A673 (cell line): ENCODE results near the gene SH2B3. TPM values are rescaled to one million over a fixed set of nuclear protein-coding genes. Genes with fewer than 3 reads are reported as not detected.
"Not testable (repeated sequence)": the region's sequence is repeated elsewhere in the genome, so short reads cannot be mapped to it uniquely, and the experiment has no call there.

Source experiments
- BruUV-seq: library from RNA; stranded (reverse); fragments of 400-500 nt; replicated peaks from 2 replicates; lab custom pipeline; 2021; lab: Mats Ljungman, UMichigan
- CTCF ChIA-PET: fragments of 300-600 bp; sonication (Branson Sonifier 250); formaldehyde crosslinking; loops from one replicate; lab custom pipeline; 2022; ENCODE audit warnings: antibody characterized with exemption; lab: Charles Lee
- POLR2A ChIA-PET: fragments of 300-600 bp; sonication (Branson Sonifier 250); formaldehyde crosslinking; loops from one replicate; lab custom pipeline; 2022; ENCODE audit warnings: antibody characterized with exemption; ENCODE audit not compliant: low non-redundant PET; lab: Charles Lee
- DNase-seq: peaks from one replicate; pipeline ENCODE4 v3.0.0-alpha.2; 2015; ENCODE audit warnings: low spot score
- H3K27ac ChIP-seq: fragments of 200-600 bp; sonication (generic); 2 replicates; pipeline ENCODE4 v1.5.1; 2016; ENCODE audit warnings: mixed run types, low read depth, mild to moderate bottlenecking, mixed read lengths, antibody characterized with exemption, low read length; ENCODE audit not compliant: poor library complexity, severe bottlenecking
- H3K27me3 ChIP-seq: fragments of 200-600 bp; sonication (generic); replicated peaks from 2 replicates; pipeline ENCODE4 v1.6.1; 2017; ENCODE audit warnings: mixed run types, low read depth, mild to moderate bottlenecking, mixed read lengths, antibody characterized with exemption, low read length; ENCODE audit not compliant: insufficient read depth, poor library complexity
- H3K36me3 ChIP-seq: fragments of 200-600 bp; sonication (generic); 2 replicates; pipeline ENCODE4 v1.6.1; 2016; ENCODE audit warnings: mixed run types, mild to moderate bottlenecking, mixed read lengths, antibody characterized with exemption, low read length; ENCODE audit not compliant: insufficient read depth, poor library complexity, severe bottlenecking
- H3K4me1 ChIP-seq: fragments of 200-600 bp; sonication (generic); 2 replicates; pipeline ENCODE4 v1.6.1; 2017; ENCODE audit warnings: mixed run types, mild to moderate bottlenecking, mixed read lengths, antibody characterized with exemption, low read length; ENCODE audit not compliant: insufficient read depth, poor library complexity, severe bottlenecking
- H3K4me3 ChIP-seq: fragments of 200-600 bp; sonication (generic); 2 replicates; pipeline ENCODE4 v1.5.1; 2016; ENCODE audit warnings: low read depth, mixed run types, mild to moderate bottlenecking, mixed read lengths, low read length; ENCODE audit not compliant: poor library complexity, severe bottlenecking
- H3K9me3 ChIP-seq: fragments of 200-600 bp; sonication (generic); 2 replicates; pipeline ENCODE4 v1.6.1; 2016; ENCODE audit warnings: mixed run types, low read depth, mild to moderate bottlenecking, mixed read lengths, antibody characterized with exemption, low read length; ENCODE audit not compliant: poor library complexity, severe bottlenecking
- CTCF ChIP-seq: fragments of 300-800, 200-600 bp; sonication (generic); conservative IDR thresholded peaks from 2 replicates; pipeline ENCODE4 v1.5.1; 2017; ENCODE audit warnings: low read depth, mild to moderate bottlenecking, antibody characterized with exemption, low read length, moderate library complexity, mixed read lengths
- EZH2 ChIP-seq: fragments of 200-600 bp; sonication (generic); IDR thresholded peaks from 2 replicates; pipeline ENCODE4 v1.6.1; 2017; ENCODE audit warnings: borderline replicate concordance, low read depth, mild to moderate bottlenecking, mixed read lengths, antibody characterized with exemption, low read length; ENCODE audit not compliant: poor library complexity, severe bottlenecking
- intact Hi-C: fragments of 100-400 bp; cut with micrococcal nuclease; formaldehyde crosslinking; loops from one replicate; pipeline ENCODE4 v1.10.0; 2022; ENCODE audit not compliant: unreplicated experiment
- total RNA-seq: library from RNA; stranded (reverse); gene quantifications from 2 replicates; pipeline ENCODE4 v1.2.3, GENCODE V29; 2021

The SH2B3 gene
- total RNA-seq, 1 experiment from 2014 or later: 133 TPM

GRCh38 chr12:111471236-111471635 is 65.5 kb downstream of the SH2B3 start:
- DNase-seq: no peak
- POLR2A ChIA-PET: no interaction called here
- BruUV-seq: no TSS peak

GRCh38 chr12:111482462-111482861 is 76.7 kb downstream of the SH2B3 start:
- Histone ChIP-seq H3K36me3 (peaks cover 62% of the 10 kb centered on the region), H3K27ac (no peak overlapping the region), H3K9me3 (no peaks in the 10 kb centered on the region), H3K4me1 (no peaks in the 10 kb centered on the region), H3K27me3 (no peaks in the 10 kb centered on the region), H3K4me3 (no peak overlapping the region)
- DNase-seq: no peak
- no peak for TF ChIP-seq EZH2
- BruUV-seq: no TSS peak
- intact Hi-C loops: no loop called here
- ChIA-PET CTCF (interaction anchor here (0.7 kb wide), 1 partner anchor 151 kb away, joined by 3 read pairs; no protein-coding TSS in a partner anchor), POLR2A (no interaction called here)

More at GRCh38 chr12:111471236-111471635, 65.5 kb downstream of the SH2B3 start:
- CTCF ChIA-PET: no interaction called here
- TF ChIP-seq EZH2 (no peak), CTCF (no peak)
- H3K27ac ChIP-seq: no peak overlapping the region
- peaks cover 33% of the 10 kb centered on the region for H3K36me3 ChIP-seq
- H3K4me1 ChIP-seq: no peaks in the 10 kb centered on the region
- no peaks in the 10 kb centered on the region for H3K9me3 ChIP-seq
- intact Hi-C loops: no loop called here
- H3K4me3 ChIP-seq: no peak overlapping the region
- no peaks in the 10 kb centered on the region for H3K27me3 ChIP-seq

- intact Hi-C loops: no loop called here
- Histone ChIP-seq H3K27me3 (no peaks in the 10 kb centered on the region), H3K36me3 (peaks cover 64% of the 10 kb centered on the region), H3K9me3 (no peaks in the 10 kb centered on the region), H3K27ac (no peak overlapping the region), H3K4me1 (no peaks in the 10 kb centered on the region), H3K4me3 (no peak overlapping the region)
- POLR2A ChIA-PET: no interaction called here
- TF ChIP-seq CTCF: no peak
- TF ChIP-seq EZH2: no peak
- CTCF ChIA-PET: no interaction called here
- DNase-seq: no peak
- no TSS peak for BruUV-seq
Observed at GRCh38 chr12:111488271-111488670, 82.5 kb downstream of the SH2B3 start.

GRCh38 chr12:111488798-111489197 is 83.1 kb downstream of the SH2B3 start:
- H3K36me3 ChIP-seq: peaks cover 61% of the 10 kb centered on the region
- no peak overlapping the region for H3K4me3 ChIP-seq
- H3K27me3 ChIP-seq: no peaks in the 10 kb centered on the region
- intact Hi-C loops: no loop called here
- H3K4me1 ChIP-seq: no peaks in the 10 kb centered on the region
- no peak overlapping the region for H3K27ac ChIP-seq
- CTCF ChIA-PET: no interaction called here
- no peaks in the 10 kb centered on the region for H3K9me3 ChIP-seq
- DNase-seq: no peak
- no peak for TF ChIP-seq CTCF
- TF ChIP-seq EZH2: no peak
- POLR2A ChIA-PET: no interaction called here
- BruUV-seq: no TSS peak

- H3K27ac ChIP-seq, H3K9me3 ChIP-seq, H3K4me3 ChIP-seq, intact Hi-C loops, H3K27me3 ChIP-seq, BruUV-seq, H3K4me1 ChIP-seq, DNase-seq, POLR2A ChIA-PET: not testable (repeated sequence)
- H3K36me3 ChIP-seq: peaks cover 47% of the 10 kb centered on the region
- CTCF ChIA-PET: interaction anchor here (0.7 kb wide), 1 partner anchor 49 kb away, joined by 3 read pairs; no protein-coding TSS in a partner anchor
Observed at GRCh38 chr12:111492979-111493378, 87.3 kb downstream of the SH2B3 start.
